ENCODE results near the gene CUEDC1. TPM values are rescaled to one million over a fixed set of nuclear protein-coding genes. Genes with fewer than 3 reads are reported as not detected.

The CUEDC1 gene
- total and polyA plus RNA-seq, 8 donors = 16.5 to 30.4 (median 21.7) TPM

DNA sequence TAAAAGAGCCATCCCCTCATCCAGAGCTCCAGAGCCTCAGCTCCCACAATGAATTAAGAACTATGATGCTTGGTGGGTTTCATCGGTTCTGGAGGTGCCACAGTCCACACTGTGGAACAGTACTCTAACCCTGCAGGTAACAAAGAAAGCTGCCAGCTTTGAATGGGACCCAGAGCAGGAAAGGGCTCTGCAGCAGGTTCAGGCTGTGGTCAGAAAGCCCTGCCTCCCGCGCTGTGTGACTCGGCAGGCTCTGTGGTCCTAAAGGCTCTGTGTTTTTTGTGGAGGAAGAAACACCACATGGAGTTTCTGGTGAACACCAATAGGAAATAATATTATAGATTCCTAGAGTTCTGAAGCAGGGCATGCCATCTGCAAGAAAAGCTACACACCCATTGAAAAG is 137.9 kb downstream of the CUEDC1 start:
- 88 to 95% methylated on average over 4 of the region's 4 CpGs for WGBS, 2 donors
- Histone ChIP-seq H3K9me3 (no peaks in the 10 kb centered on the region), H3K36me3 (no peaks in the 10 kb centered on the region), H3K4me1 (no peaks in the 10 kb centered on the region), H3K27me3 (no peaks in the 10 kb centered on the region), H3K27ac (no peak overlapping the region), H3K4me3 (no peak overlapping the region)
- FAIRE-seq = no peak
- no peak for ATAC-seq
- no peak for DNase-seq
- TF ChIP-seq CTCF (IDR thresholded peaks at IDR 0.05) = no peak
- intact Hi-C loops (cut with DNase I) = no loop called here

- H3K27me3 ChIP-seq = no peaks in the 10 kb centered on the region
- no peak for TF ChIP-seq CTCF (IDR thresholded peaks at IDR 0.05)
Observed at GRCh38 chr17:57814421-57814820, 140.8 kb downstream of the CUEDC1 start.

GRCh38 chr17:57811638-57812280 is 143.5 kb downstream of the CUEDC1 start:
- Histone ChIP-seq H3K36me3 (no peaks in the 10 kb centered on the region), H3K27ac (peak overlapping the region in 1 of 4 donors; percentile 26), H3K4me3 (no peak overlapping the region), H3K4me1 (no peaks in the 10 kb centered on the region), H3K9me3 (no peaks in the 10 kb centered on the region), H3K27me3 (no peaks in the 10 kb centered on the region)
- intact Hi-C loops (cut with DNase I) = no loop called here
- FAIRE-seq (no peak), ATAC-seq (peak in 2 of 4 donors; percentile 19 to 39), DNase-seq (no peak)
- 63 to 69% methylated on average over 8 of the region's 8 CpGs for WGBS, 2 donors
- no peak for TF ChIP-seq CTCF (IDR thresholded peaks at IDR 0.05)

More at GRCh38 chr17:57814421-57814820, 140.8 kb downstream of the CUEDC1 start:
- intact Hi-C loops (cut with DNase I) = no loop called here
- Histone ChIP-seq H3K36me3 (no peaks in the 10 kb centered on the region), H3K4me1 (no peaks in the 10 kb centered on the region), H3K27ac (no peak overlapping the region), H3K9me3 (no peaks in the 10 kb centered on the region), H3K4me3 (no peak overlapping the region)
- ATAC-seq (no peak), FAIRE-seq (no peak), DNase-seq (no peak)
- WGBS, 2 donors = 76 to 82% methylated on average over 1 of the region's 1 CpG

Other genes with a start within 250 kb of the CUEDC1 start
- not detected for gene CCDC182, start 210.1 kb downstream of the CUEDC1 start, total RNA-seq
- gene CCDC182, start 210.1 kb downstream of the CUEDC1 start, polyA plus RNA-seq = not detected
- 10 to 100 TPM; 12.7 to 25.4 (median 15.5) TPM for gene MRPS23, start 105.4 kb downstream of the CUEDC1 start, total RNA-seq
- 10 to 100 TPM in 1 of 2 donors, 1 to 10 TPM in 1; 5.8 to 15.8 TPM for gene MRPS23, start 105.4 kb downstream of the CUEDC1 start, polyA plus RNA-seq
- gene VEZF1, start 32.8 kb upstream of the CUEDC1 start, total RNA-seq = 10 to 100 TPM; 20.1 to 41.6 (median 25.8) TPM
- 10 to 100 TPM; 11.7 to 21.0 TPM for gene VEZF1, start 32.8 kb upstream of the CUEDC1 start, polyA plus RNA-seq
- 10 to 100 TPM; 37.5 to 95.2 (median 77.0) TPM for gene SRSF1, start 51.8 kb upstream of the CUEDC1 start, total RNA-seq
- gene SRSF1, start 51.8 kb upstream of the CUEDC1 start, polyA plus RNA-seq = 10 to 100 TPM; 39.8 to 58.8 TPM
- gene DYNLL2, start 128.0 kb upstream of the CUEDC1 start, total RNA-seq = 10 to 100 TPM; 10.7 to 17.9 (median 12.5) TPM
- 10 to 100 TPM; 13.8 to 20.5 TPM for gene DYNLL2, start 128.0 kb upstream of the CUEDC1 start, polyA plus RNA-seq
- not detected for gene OR4D1, start 193.0 kb upstream of the CUEDC1 start, total RNA-seq
- gene OR4D1, start 193.0 kb upstream of the CUEDC1 start, polyA plus RNA-seq = not detected
- not detected for gene OR4D2, start 211.6 kb upstream of the CUEDC1 start, total RNA-seq
- gene OR4D2, start 211.6 kb upstream of the CUEDC1 start, polyA plus RNA-seq = not detected
- not detected for gene EPX, start 237.3 kb upstream of the CUEDC1 start, total RNA-seq
- not detected for gene EPX, start 237.3 kb upstream of the CUEDC1 start, polyA plus RNA-seq